Measurements from ENCODE around the gene CD5L. TPM values are rescaled to one million over a fixed set of nuclear protein-coding genes. Genes with fewer than 3 reads are reported as not detected.

Gene CD5L
- total and polyA plus RNA-seq, 2 of the 8 experiments (the other 6 are each of a cell fraction or from before 2014, with no cell fraction given): not detected

GRCh38 chr1:157781048-157781447 is 60.6 kb downstream of the CD5L start:
- no peak overlapping the region for H3K27ac ChIP-seq (ENCODE audit: low read depth, low read length)
- no peak for TF ChIP-seq TCF12 (IDR thresholded peaks at IDR 0.05; ENCODE audit: low read depth, low read length)
- no peak for TF ChIP-seq ASH2L (IDR thresholded peaks at IDR 0.05; ENCODE audit: low read length)
- no peak for TF ChIP-seq CTCF (IDR thresholded peaks at IDR 0.05; ENCODE audit: control extremely low read depth in 1 of 3, insufficient read depth in 1 of 3, low read depth in 1 of 3, low read length in 3 of 3)
- TF ChIP-seq CBX8 (IDR thresholded peaks at IDR 0.05; ENCODE audit: borderline replicate concordance, low read depth, low read length): no peak
- TF ChIP-seq GTF2F1 (IDR thresholded peaks at IDR 0.05; ENCODE audit: borderline replicate concordance, low read depth, low read length): no peak
- no peak for TF ChIP-seq MAX (IDR thresholded peaks at IDR 0.05)
- no peak for TF ChIP-seq RNF2 (IDR thresholded peaks at IDR 0.05; ENCODE audit: borderline replicate concordance, low read depth, low read length, missing control alignments, poor library complexity, severe bottlenecking)
- TF ChIP-seq ATF2 (IDR thresholded peaks at IDR 0.05; ENCODE audit: low read length): no peak
- no peak for TF ChIP-seq KDM1A (IDR thresholded peaks at IDR 0.05; ENCODE audit: borderline replicate concordance, low read length)
- no peak overlapping the region for H2BK5ac ChIP-seq (ENCODE audit: low read depth, low read length)
- no peaks in the 10 kb centered on the region for H3K79me2 ChIP-seq (ENCODE audit: control insufficient read depth in 1 of 2, insufficient read depth in 2 of 2, low read length in 2 of 2)
- no peak overlapping the region for H2AFZ ChIP-seq (ENCODE audit: low read length)
- no peak overlapping the region for H4K8ac ChIP-seq (ENCODE audit: extremely low read depth, insufficient read depth, low read length)
- H3K56ac ChIP-seq (replicated peaks; ENCODE audit: insufficient read length, low read depth, low read length): no peak overlapping the region
- POLR2A ChIA-PET (ENCODE audit: partially characterized antibody): no interaction called here
- CTCF ChIA-PET (ENCODE audit: partially characterized antibody): no interaction called here
- H3K4me1 ChIP-seq (replicated peaks in 1 of 4; ENCODE audit: control insufficient read depth in 3 of 4, insufficient read depth in 4 of 4, low read length in 3 of 4): no peaks in the 10 kb centered on the region
- no peak overlapping the region for H2BK15ac ChIP-seq (ENCODE audit: low read length)
- no peak overlapping the region for H4K91ac ChIP-seq (replicated peaks; ENCODE audit: insufficient read length, low read length)
- 92% methylated on average over 2 of the region's 2 CpGs; no CpG with 5 or more reads in 1 of the 2 experiments for WGBS, 2 experiments (ENCODE audit: extremely low coverage in 1 of 2, insufficient coverage in 1 of 2, insufficient read length in 1 of 2, insufficient replicate concordance in 2 of 2, low coverage in 1 of 2, low lambda C conversion rate in 2 of 2, missing lambda C conversion rate in 1 of 2)
- FAIRE-seq: no peak
- no peak overlapping the region for H3K18ac ChIP-seq (ENCODE audit: extremely low read depth, low read length)
- H3K9me3 ChIP-seq (ENCODE audit: insufficient read depth in 2 of 2, low read depth in 1 of 2, low read length in 1 of 2): no peaks in the 10 kb centered on the region
- H4K5ac ChIP-seq (ENCODE audit: insufficient read length, low read depth, low read length): no peak overlapping the region
- H3K4me2 ChIP-seq (ENCODE audit: insufficient read depth in 1 of 2, low read depth in 2 of 2, low read length in 2 of 2): no peak overlapping the region
- no peaks in the 10 kb centered on the region for H3K27me3 ChIP-seq (replicated peaks in 1 of 4; ENCODE audit: control insufficient read depth in 3 of 4, extremely low read depth in 1 of 4, insufficient read depth in 3 of 4, low read length in 3 of 4)
- no peak overlapping the region for H2BK20ac ChIP-seq (ENCODE audit: low read length)
- DNase-seq (ENCODE audit: low read depth in 1 of 2, low spot score in 2 of 2): no peak
- H2BK12ac ChIP-seq (ENCODE audit: low read depth, low read length): no peak overlapping the region
- no peak overlapping the region for H3K4me3 ChIP-seq (ENCODE audit: extremely low read depth in 1 of 4, insufficient read depth in 2 of 4, low read depth in 3 of 4, low read length in 4 of 4)
- H3K9ac ChIP-seq (replicated peaks in 1 of 4; ENCODE audit: extremely low read depth in 1 of 4, low read depth in 3 of 4, low read length in 3 of 4): no peak overlapping the region
- no peak overlapping the region for H2BK120ac ChIP-seq (replicated peaks; ENCODE audit: low read depth, low read length)
- H4K20me1 ChIP-seq (replicated peaks in 1 of 2; ENCODE audit: control insufficient read depth in 1 of 2, insufficient read depth in 2 of 2, low read length in 2 of 2): no peaks in the 10 kb centered on the region
- no peaks in the 10 kb centered on the region for H3K23me2 ChIP-seq (ENCODE audit: low read depth, low read length)
- no peak overlapping the region for H3K4ac ChIP-seq (replicated peaks; ENCODE audit: insufficient read length, low read depth, low read length)
- no peak overlapping the region for H2AK5ac ChIP-seq (ENCODE audit: low read depth, low read length)
- no peaks in the 10 kb centered on the region for H3K36me3 ChIP-seq (ENCODE audit: control insufficient read depth in 2 of 4, insufficient read depth in 4 of 4, low read length in 3 of 4)
- no peak overlapping the region for H3K23ac ChIP-seq (ENCODE audit: insufficient read length)
- H3K79me1 ChIP-seq (ENCODE audit: low read depth, low read length): no peaks in the 10 kb centered on the region
- H3K14ac ChIP-seq (ENCODE audit: insufficient read length): no peak overlapping the region
